Neural cell (in vitro differentiated cells): Measurements from ENCODE around the gene LRMDA. TPM values are rescaled to one million over a fixed set of nuclear protein-coding genes. Genes with fewer than 3 reads are reported as not detected.

ENCODE experiments used
- H2AFZ ChIP-seq: fragments of 200-600, 300-800 bp; sonication (generic), shearing (Covaris generic); 2 replicates; pipeline ENCODE4 v1.6.0; 2014; ENCODE audit warnings: low read depth, mild to moderate bottlenecking, antibody characterized with exemption, low read length, moderate library complexity
- H3F3A ChIP-seq: fragments of 200-600 bp; shearing (Covaris generic); 2 replicates; pipeline ENCODE4 v1.6.1; 2016; ENCODE audit warnings: mild to moderate bottlenecking, moderate library complexity, mixed read lengths, antibody characterized with exemption, low read length; ENCODE audit not compliant: insufficient read depth, poor library complexity, severe bottlenecking
- H3K27ac ChIP-seq: fragments of 200-600, 300-800 bp; sonication (generic), shearing (Covaris generic); 2 replicates; pipeline ENCODE4 v1.5.1; 2014; ENCODE audit warnings: mild to moderate bottlenecking, low read length, moderate library complexity
- H3K27me3 ChIP-seq: fragments of 300-800, 200-600 bp; sonication (generic), shearing (Covaris generic); 2 replicates; pipeline ENCODE4 v1.6.0; 2014; ENCODE audit warnings: mild to moderate bottlenecking, low read depth, low read length, moderate library complexity; ENCODE audit not compliant: insufficient read depth
- H3K36me3 ChIP-seq: fragments of 300-800, 200-600 bp; sonication (generic), shearing (Covaris generic); 2 replicates; pipeline ENCODE4 v1.5.1; 2014; ENCODE audit warnings: mild to moderate bottlenecking, antibody characterized with exemption, low read length, moderate library complexity; ENCODE audit not compliant: insufficient read depth
- H3K4me2 ChIP-seq: fragments of 300-800, 200-600 bp; sonication (generic), shearing (Covaris generic); 2 replicates; pipeline ENCODE4 v1.6.0; 2014; ENCODE audit warnings: mild to moderate bottlenecking, low read length
- H3K4me3 ChIP-seq: fragments of 300-800, 200-600 bp; sonication (generic), shearing (Covaris generic); 2 replicates; pipeline ENCODE4 v1.5.1; 2014; ENCODE audit warnings: mild to moderate bottlenecking, low read length, moderate library complexity
- H3K79me2 ChIP-seq: fragments of 200-600 bp; shearing (Covaris generic); replicated peaks from 2 replicates; pipeline ENCODE4 v1.6.0; 2014; ENCODE audit warnings: mild to moderate bottlenecking, low read length, moderate library complexity; ENCODE audit not compliant: insufficient read depth
- H3K9ac ChIP-seq: fragments of 300-800, 200-600 bp; sonication (generic), shearing (Covaris generic); 2 replicates; pipeline ENCODE4 v1.6.1; 2016; ENCODE audit warnings: mild to moderate bottlenecking, low read length, mixed read lengths
- H3K9me2 ChIP-seq: fragments of 200-600 bp; shearing (Covaris generic); 2 replicates; pipeline ENCODE4 v1.6.1; 2016; ENCODE audit warnings: mild to moderate bottlenecking, low read length, mixed read lengths; ENCODE audit not compliant: insufficient read depth
- H3K9me3 ChIP-seq: fragments of 200-600, 300-800 bp; sonication (generic), shearing (Covaris generic); 2 replicates; pipeline ENCODE4 v1.6.1; 2016; ENCODE audit warnings: mild to moderate bottlenecking, mixed run types, low read length, moderate library complexity, mixed read lengths
- H4K20me1 ChIP-seq: fragments of 200-600 bp; shearing (Covaris generic); 2 replicates; pipeline ENCODE4 v1.6.1; 2016; ENCODE audit warnings: mild to moderate bottlenecking, mixed run types; ENCODE audit not compliant: insufficient read depth
- EP300 ChIP-seq: fragments of 450-650 bp; conservative IDR thresholded peaks from 2 replicates; pipeline ENCODE4 v1.6.1; 2014; ENCODE audit warnings: antibody characterized with exemption, mild to moderate bottlenecking, moderate library complexity; ENCODE audit not compliant: poor library complexity, severe bottlenecking
- EZH2 ChIP-seq: fragments of 200-600, 300-800 bp; shearing (Covaris generic), sonication (generic); IDR thresholded peaks from 2 replicates; pipeline ENCODE4 v1.6.1; 2014; ENCODE audit warnings: antibody characterized with exemption, low read length, borderline replicate concordance, mild to moderate bottlenecking; ENCODE audit not compliant: insufficient read depth, poor library complexity, severe bottlenecking
- MXI1 ChIP-seq: fragments of 450-650 bp; conservative IDR thresholded peaks from 2 replicates; pipeline ENCODE4 v1.6.1; 2014; ENCODE audit warnings: antibody characterized with exemption, mild to moderate bottlenecking; ENCODE audit not compliant: poor library complexity, severe bottlenecking
- POLR2AphosphoS5 ChIP-seq: IDR thresholded peaks from 2 replicates; pipeline ENCODE4 v1.6.1; 2012
- RAD21 ChIP-seq: fragments of 450-650 bp; conservative IDR thresholded peaks from 2 replicates; pipeline ENCODE4 v1.6.1; 2014; ENCODE audit warnings: antibody characterized with exemption, mild to moderate bottlenecking, moderate library complexity
- SMC3 ChIP-seq: fragments of 450-650 bp; conservative IDR thresholded peaks from 2 replicates; pipeline ENCODE4 v1.6.1; 2014; ENCODE audit warnings: antibody characterized with exemption, mild to moderate bottlenecking, moderate library complexity; ENCODE audit not compliant: poor library complexity
- TAF1 ChIP-seq: IDR thresholded peaks from 2 replicates; pipeline ENCODE4 v1.6.1; 2012; ENCODE audit warnings: low read depth
- polyA plus RNA-seq: library from polyadenylated mRNA; depleted of rRNA; stranded (reverse); fragments of >200 nt; gene quantifications from 2 replicates; pipeline ENCODE4 v1.2.3, GENCODE V29; 2014
- TF ChIP-seq, protein P1 (sequence below): fragments of 450-650 bp; IDR thresholded peaks from 2 replicates; pipeline ENCODE4 v1.5.1; 2014; ENCODE audit warnings: antibody characterized with exemption, mild to moderate bottlenecking, moderate library complexity; ENCODE audit not compliant: poor library complexity, severe bottlenecking
- TF ChIP-seq, protein P2 (sequence below): IDR thresholded peaks from 2 replicates; pipeline ENCODE4 v1.6.1; 2012; ENCODE audit warnings: borderline replicate concordance

Gene LRMDA
- polyA plus RNA-seq, 1 donor from 2014 or later, result 5.6 TPM

DNA sequence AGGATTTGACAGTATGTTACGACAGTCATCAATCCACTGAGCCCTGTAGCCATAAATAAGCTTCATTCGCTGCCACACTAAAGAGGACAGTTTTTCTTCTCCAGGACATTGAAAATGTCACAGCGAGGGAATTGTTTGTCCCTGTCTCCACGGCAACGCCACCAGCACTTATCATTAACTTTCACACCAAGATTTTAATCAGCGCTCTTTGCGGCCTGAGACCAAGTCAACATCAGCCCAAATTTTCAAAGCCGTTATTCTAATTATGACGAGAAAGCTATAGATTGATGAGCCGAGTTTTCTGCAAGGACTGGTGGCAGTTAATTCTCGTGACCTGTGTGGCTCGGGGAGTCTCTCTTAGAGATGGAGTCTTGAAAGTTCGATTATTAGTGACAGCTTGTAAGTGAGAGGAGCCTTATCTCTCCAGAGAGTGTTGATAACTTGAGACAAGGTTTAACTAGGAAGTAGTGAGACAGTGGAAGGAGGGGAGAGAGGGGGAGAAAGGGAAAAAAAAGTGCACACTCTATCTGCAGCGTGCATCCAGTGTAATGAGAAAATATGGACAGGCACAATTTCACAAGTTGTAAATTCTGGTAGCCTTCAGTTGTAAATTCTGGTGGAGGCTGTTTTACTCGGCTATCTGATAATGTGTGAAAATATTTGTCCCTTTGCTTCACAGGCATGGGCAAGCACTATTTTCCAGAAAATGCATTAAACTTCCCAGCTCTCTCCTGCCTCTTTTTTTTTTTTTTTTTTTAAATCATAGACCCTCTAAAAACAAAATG, 473.3 kb downstream of the LRMDA start:
- no peaks in the 10 kb centered on the region for H3K9me2 ChIP-seq
- no peaks in the 10 kb centered on the region for H3K9me3 ChIP-seq
- peak overlapping the region; percentile 52 for H3K4me2 ChIP-seq
- H4K20me1 ChIP-seq, result no peaks in the 10 kb centered on the region
- TF ChIP-seq SMC3 (peak; percentile 27), EP300 (peak; percentile 85), POLR2AphosphoS5 (peak; percentile 63), EZH2 (no peak), TAF1 (no peak), RAD21 (no peak), MXI1 (no peak)
- TF ChIP-seq, protein P1, sequence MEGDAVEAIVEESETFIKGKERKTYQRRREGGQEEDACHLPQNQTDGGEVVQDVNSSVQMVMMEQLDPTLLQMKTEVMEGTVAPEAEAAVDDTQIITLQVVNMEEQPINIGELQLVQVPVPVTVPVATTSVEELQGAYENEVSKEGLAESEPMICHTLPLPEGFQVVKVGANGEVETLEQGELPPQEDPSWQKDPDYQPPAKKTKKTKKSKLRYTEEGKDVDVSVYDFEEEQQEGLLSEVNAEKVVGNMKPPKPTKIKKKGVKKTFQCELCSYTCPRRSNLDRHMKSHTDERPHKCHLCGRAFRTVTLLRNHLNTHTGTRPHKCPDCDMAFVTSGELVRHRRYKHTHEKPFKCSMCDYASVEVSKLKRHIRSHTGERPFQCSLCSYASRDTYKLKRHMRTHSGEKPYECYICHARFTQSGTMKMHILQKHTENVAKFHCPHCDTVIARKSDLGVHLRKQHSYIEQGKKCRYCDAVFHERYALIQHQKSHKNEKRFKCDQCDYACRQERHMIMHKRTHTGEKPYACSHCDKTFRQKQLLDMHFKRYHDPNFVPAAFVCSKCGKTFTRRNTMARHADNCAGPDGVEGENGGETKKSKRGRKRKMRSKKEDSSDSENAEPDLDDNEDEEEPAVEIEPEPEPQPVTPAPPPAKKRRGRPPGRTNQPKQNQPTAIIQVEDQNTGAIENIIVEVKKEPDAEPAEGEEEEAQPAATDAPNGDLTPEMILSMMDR, result no peak
- TF ChIP-seq, protein P2, sequence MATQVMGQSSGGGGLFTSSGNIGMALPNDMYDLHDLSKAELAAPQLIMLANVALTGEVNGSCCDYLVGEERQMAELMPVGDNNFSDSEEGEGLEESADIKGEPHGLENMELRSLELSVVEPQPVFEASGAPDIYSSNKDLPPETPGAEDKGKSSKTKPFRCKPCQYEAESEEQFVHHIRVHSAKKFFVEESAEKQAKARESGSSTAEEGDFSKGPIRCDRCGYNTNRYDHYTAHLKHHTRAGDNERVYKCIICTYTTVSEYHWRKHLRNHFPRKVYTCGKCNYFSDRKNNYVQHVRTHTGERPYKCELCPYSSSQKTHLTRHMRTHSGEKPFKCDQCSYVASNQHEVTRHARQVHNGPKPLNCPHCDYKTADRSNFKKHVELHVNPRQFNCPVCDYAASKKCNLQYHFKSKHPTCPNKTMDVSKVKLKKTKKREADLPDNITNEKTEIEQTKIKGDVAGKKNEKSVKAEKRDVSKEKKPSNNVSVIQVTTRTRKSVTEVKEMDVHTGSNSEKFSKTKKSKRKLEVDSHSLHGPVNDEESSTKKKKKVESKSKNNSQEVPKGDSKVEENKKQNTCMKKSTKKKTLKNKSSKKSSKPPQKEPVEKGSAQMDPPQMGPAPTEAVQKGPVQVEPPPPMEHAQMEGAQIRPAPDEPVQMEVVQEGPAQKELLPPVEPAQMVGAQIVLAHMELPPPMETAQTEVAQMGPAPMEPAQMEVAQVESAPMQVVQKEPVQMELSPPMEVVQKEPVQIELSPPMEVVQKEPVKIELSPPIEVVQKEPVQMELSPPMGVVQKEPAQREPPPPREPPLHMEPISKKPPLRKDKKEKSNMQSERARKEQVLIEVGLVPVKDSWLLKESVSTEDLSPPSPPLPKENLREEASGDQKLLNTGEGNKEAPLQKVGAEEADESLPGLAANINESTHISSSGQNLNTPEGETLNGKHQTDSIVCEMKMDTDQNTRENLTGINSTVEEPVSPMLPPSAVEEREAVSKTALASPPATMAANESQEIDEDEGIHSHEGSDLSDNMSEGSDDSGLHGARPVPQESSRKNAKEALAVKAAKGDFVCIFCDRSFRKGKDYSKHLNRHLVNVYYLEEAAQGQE, result peak; percentile 35
- no peaks in the 10 kb centered on the region for H3K79me2 ChIP-seq
- H3K9ac ChIP-seq, result peak overlapping the region; percentile 28
- H3K27me3 ChIP-seq, result no peaks in the 10 kb centered on the region
- H3K4me3 ChIP-seq, result peak overlapping the region; percentile 49
- no peak overlapping the region for H2AFZ ChIP-seq
- no peaks in the 10 kb centered on the region for H3K36me3 ChIP-seq
- H3K27ac ChIP-seq, result peak overlapping the region; percentile 60
- H3F3A ChIP-seq, result peaks cover 7% of the 10 kb centered on the region

DNA sequence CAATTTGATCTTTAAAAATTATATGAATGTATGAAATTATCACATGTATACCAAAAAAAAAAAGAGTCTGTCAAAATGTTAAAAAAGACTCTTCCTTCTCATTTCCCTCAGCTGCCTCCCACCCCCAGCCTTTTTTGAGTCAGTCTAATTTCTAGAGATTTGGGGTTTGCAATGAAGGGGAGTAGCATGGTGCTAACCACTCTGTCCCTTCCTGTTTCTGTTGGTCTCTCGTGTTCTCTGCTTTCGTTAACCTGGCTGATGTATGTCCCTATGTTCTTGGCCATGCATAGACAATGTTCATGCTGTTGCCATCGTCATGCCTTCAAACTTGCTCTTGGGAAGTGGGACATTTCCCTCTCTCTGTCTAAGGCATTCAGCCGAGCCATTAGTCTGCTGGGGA, 474.1 kb downstream of the LRMDA start:
- Histone ChIP-seq H3K9me3 (no peaks in the 10 kb centered on the region), H3K27ac (peak overlapping the region; percentile 60), H4K20me1 (no peaks in the 10 kb centered on the region), H2AFZ (no peak overlapping the region), H3K36me3 (no peaks in the 10 kb centered on the region), H3K9ac (no peak overlapping the region), H3F3A (peaks cover 7% of the 10 kb centered on the region), H3K79me2 (no peaks in the 10 kb centered on the region), H3K4me2 (no peak overlapping the region), H3K27me3 (no peaks in the 10 kb centered on the region), H3K4me3 (no peak overlapping the region), H3K9me2 (no peaks in the 10 kb centered on the region)
- TF ChIP-seq EZH2 (no peak), RAD21 (no peak)
- TF ChIP-seq, protein P1, result no peak
